HCT116 (cell line): ENCODE measurements around the gene ARMC12. TPM values are rescaled to one million over a fixed set of nuclear protein-coding genes. Genes with fewer than 3 reads are reported as not detected.

Experiments used
- ATAC-seq: fragments of 200-7000 bp; cut with Tn5 transposase; 2 replicates; pipeline ENCODE4 v1.9.1; 2020; ENCODE audit warnings: mild to moderate bottlenecking, moderate library complexity
- BruUV-seq: library from RNA; stranded (reverse); fragments of 400-500 nt; replicated peaks from 2 replicates; lab custom pipeline; 2021; lab: Mats Ljungman, UMichigan
- CTCF ChIA-PET: fragments of 300-600 bp; sonication (Branson Sonifier 250); formaldehyde crosslinking; loops from one replicate; lab custom pipeline; 2021; ENCODE audit warnings: antibody characterized with exemption; lab: Charles Lee
- POLR2A ChIA-PET: fragments of 300-600, 350-600 bp; sonication (Branson Sonifier 250); formaldehyde crosslinking; loops from one replicate; lab custom pipeline; 2021; ENCODE audit warnings: antibody characterized with exemption; lab: Charles Lee
- RAD21 ChIA-PET, 2 experiments: fragments of 300-600 bp; sonication (Branson Sonifier 250); formaldehyde crosslinking; loops; one replicate each; lab custom pipeline; 2023; ENCODE audit warnings: low total read pairs in 2 of 2; ENCODE audit not compliant: uncharacterized antibody in 2 of 2, unreplicated experiment in 2 of 2, low non-redundant PET in 1 of 2; lab: Charles Lee
- DNase-seq: peaks from one replicate; pipeline ENCODE4 v3.0.0-alpha.2; 2010; ENCODE audit warnings: low read depth, low spot score
- H2AFZ ChIP-seq: fragments of 200-600 bp; shearing (Covaris generic), sonication (generic); 2 replicates; pipeline ENCODE4 v1.6.1; 2017; ENCODE audit warnings: low read depth, mixed run types, mixed read lengths, antibody characterized with exemption, low read length; ENCODE audit not compliant: poor library complexity, severe bottlenecking
- H3K27ac ChIP-seq: 2 replicates; pipeline ENCODE4 v1.5.1; 2012; ENCODE audit warnings: low read depth, low read length
- H3K27me3 ChIP-seq: fragments of 200-600 bp; sonication (generic); 2 replicates; pipeline ENCODE4 v1.6.1; 2016; ENCODE audit warnings: mixed run types, low read length, mixed read lengths; ENCODE audit not compliant: insufficient read depth
- H3K36me3 ChIP-seq, 2 experiments: fragments of 200-500 bp in 1 of 2; fragments of 200-600 bp in 1 of 2; sonication (Bioruptor generic) in 1 of 2; sonication (generic) in 1 of 2; 2 replicates each; pipeline versions ENCODE4 v1.5.1 to v1.6.1; 2014 to 2016; ENCODE audit warnings: low read length in 2 of 2, inconsistent platforms in 1 of 2, mixed read lengths in 1 of 2, mixed run types in 1 of 2; ENCODE audit not compliant: insufficient read depth in 2 of 2, control insufficient read depth in 1 of 2
- H3K4me1 ChIP-seq, 2 experiments: fragments of 200-600 bp in 1 of 2; sonication (generic) in 1 of 2; 2 replicates each; pipeline versions ENCODE4 v1.5.1 to v1.6.1; 2012 to 2017; ENCODE audit warnings: low read length in 2 of 2, inconsistent platforms in 1 of 2, mild to moderate bottlenecking in 1 of 2, mixed read lengths in 1 of 2, mixed run types in 1 of 2, moderate library complexity in 1 of 2; ENCODE audit not compliant: insufficient read depth in 2 of 2, control insufficient read depth in 1 of 2
- H3K4me2 ChIP-seq: fragments of 200-600 bp; sonication (generic); 2 replicates; pipeline ENCODE4 v1.6.1; 2017; ENCODE audit warnings: mixed run types, low read length, mixed read lengths
- H3K4me3 ChIP-seq, 2 experiments: fragments of 200-600 bp in 1 of 2; sonication (generic) in 1 of 2; replicated peaks in 1 of 2; 2 replicates each; pipeline ENCODE4 v1.5.1; 2011 to 2016; ENCODE audit warnings: low read length in 2 of 2, control low read depth in 1 of 2, low read depth in 1 of 2, mild to moderate bottlenecking in 1 of 2, mixed read lengths in 1 of 2, mixed run types in 1 of 2
- H3K79me2 ChIP-seq: fragments of 200-600 bp; sonication (generic); 2 replicates; pipeline ENCODE4 v1.6.1; 2017; ENCODE audit warnings: mild to moderate bottlenecking, mixed run types, low read length, moderate library complexity, mixed read lengths; ENCODE audit not compliant: insufficient read depth
- H3K9ac ChIP-seq: fragments of 200-600 bp; sonication (generic); 2 replicates; pipeline ENCODE4 v1.6.1; 2016; ENCODE audit warnings: low read length, mixed read lengths
- H3K9me2 ChIP-seq: fragments of 200-600 bp; sonication (generic), shearing (Covaris generic); 2 replicates; pipeline ENCODE4 v1.6.1; 2017; ENCODE audit warnings: mixed run types, mild to moderate bottlenecking, moderate library complexity; ENCODE audit not compliant: insufficient read depth
- H3K9me3 ChIP-seq, 2 experiments: fragments of 200-500 bp in 1 of 2; fragments of 200-600 bp in 1 of 2; sonication (Bioruptor generic) in 1 of 2; sonication (generic) in 1 of 2; 2 replicates each; pipeline ENCODE4 v1.6.1; 2014 to 2017; ENCODE audit warnings: low read length in 2 of 2, mixed read lengths in 2 of 2, inconsistent platforms in 1 of 2, low read depth in 1 of 2, mild to moderate bottlenecking in 1 of 2, mixed run types in 1 of 2, moderate library complexity in 1 of 2; ENCODE audit not compliant: control insufficient read depth in 1 of 2, insufficient read depth in 1 of 2
- H4K20me1 ChIP-seq: fragments of 200-600 bp; sonication (generic), shearing (Covaris generic); 2 replicates; pipeline ENCODE4 v1.6.1; 2017; ENCODE audit warnings: mixed run types, mild to moderate bottlenecking, moderate library complexity; ENCODE audit not compliant: insufficient read depth
- CEBPB ChIP-seq: IDR thresholded peaks from 2 replicates; pipeline ENCODE4 v1.6.1; 2012; ENCODE audit warnings: low read depth
- EGR1 ChIP-seq: IDR thresholded peaks from 2 replicates; pipeline ENCODE4 v1.6.1; 2012; ENCODE audit warnings: low read depth
- ELF1 ChIP-seq: IDR thresholded peaks from 2 replicates; pipeline ENCODE4 v1.6.1; 2012; ENCODE audit warnings: low read depth, borderline replicate concordance
- EZH2 ChIP-seq: fragments of 200-600 bp; sonication (generic); IDR thresholded peaks from 2 replicates; pipeline ENCODE4 v1.6.1; 2017; ENCODE audit warnings: antibody characterized with exemption, mixed run types
- MAX ChIP-seq: IDR thresholded peaks from 2 replicates; pipeline ENCODE4 v1.6.1; 2012
- POLR2A ChIP-seq: IDR thresholded peaks from 2 replicates; pipeline ENCODE4 v1.7.0; 2011; ENCODE audit warnings: borderline replicate concordance; ENCODE audit not compliant: insufficient read depth, insufficient read length; ENCODE audit errors: extremely low read depth
- POLR2AphosphoS5 ChIP-seq: IDR thresholded peaks from 2 replicates; pipeline ENCODE4 v1.6.1; 2011; ENCODE audit warnings: mild to moderate bottlenecking, low read depth, low read length, moderate library complexity
- SP1 ChIP-seq: IDR thresholded peaks from 2 replicates; pipeline ENCODE4 v1.6.1; 2012; ENCODE audit warnings: low read depth
- SRF ChIP-seq: IDR thresholded peaks from 2 replicates; pipeline ENCODE4 v1.6.1; 2012; ENCODE audit warnings: low read depth
- TCF7L2 ChIP-seq: IDR thresholded peaks from 2 replicates; pipeline ENCODE4 v1.7.0; 2011; ENCODE audit warnings: borderline replicate concordance, inconsistent platforms; ENCODE audit not compliant: insufficient read depth, insufficient read length; ENCODE audit errors: extremely low read depth
- ZFX ChIP-seq: fragments of 450-650 bp; IDR thresholded peaks from 2 replicates; pipeline ENCODE4 v1.6.1; 2017
- ZNF274 ChIP-seq: fragments of 200-500 bp; sonication (Bioruptor generic); IDR thresholded peaks from 2 replicates; pipeline ENCODE4 v1.6.1; 2014; ENCODE audit warnings: mild to moderate bottlenecking, low read depth, low read length, inconsistent platforms
- intact Hi-C: fragments of 100-400 bp; cut with micrococcal nuclease; formaldehyde crosslinking; loops from 2 replicates; pipeline ENCODE4 v1.10.0; 2022
- total RNA-seq: library from RNA; stranded (reverse); gene quantifications from one replicate; pipeline ENCODE4 v1.2.1, GENCODE V29; 2021; ENCODE audit not compliant: unreplicated experiment
- TF ChIP-seq, protein P1 (sequence below), 3 experiments: fragments of 200-600 bp in 1 of 3; sonication (generic) in 1 of 3; IDR thresholded peaks in 2 of 3; conservative IDR thresholded peaks in 1 of 3; 2 replicates each; pipeline ENCODE4 v1.5.1; 2012 to 2017; ENCODE audit warnings: low read depth in 2 of 3, low read length in 2 of 3, antibody characterized with exemption in 1 of 3, borderline replicate concordance in 1 of 3, control low read depth in 1 of 3, mild to moderate bottlenecking in 1 of 3, mixed read lengths in 1 of 3, mixed run types in 1 of 3, moderate library complexity in 1 of 3; ENCODE audit not compliant: insufficient read depth in 1 of 3

Gene ARMC12
- total RNA-seq, 1 experiment from 2014 or later, result 0.79 TPM

DNA sequence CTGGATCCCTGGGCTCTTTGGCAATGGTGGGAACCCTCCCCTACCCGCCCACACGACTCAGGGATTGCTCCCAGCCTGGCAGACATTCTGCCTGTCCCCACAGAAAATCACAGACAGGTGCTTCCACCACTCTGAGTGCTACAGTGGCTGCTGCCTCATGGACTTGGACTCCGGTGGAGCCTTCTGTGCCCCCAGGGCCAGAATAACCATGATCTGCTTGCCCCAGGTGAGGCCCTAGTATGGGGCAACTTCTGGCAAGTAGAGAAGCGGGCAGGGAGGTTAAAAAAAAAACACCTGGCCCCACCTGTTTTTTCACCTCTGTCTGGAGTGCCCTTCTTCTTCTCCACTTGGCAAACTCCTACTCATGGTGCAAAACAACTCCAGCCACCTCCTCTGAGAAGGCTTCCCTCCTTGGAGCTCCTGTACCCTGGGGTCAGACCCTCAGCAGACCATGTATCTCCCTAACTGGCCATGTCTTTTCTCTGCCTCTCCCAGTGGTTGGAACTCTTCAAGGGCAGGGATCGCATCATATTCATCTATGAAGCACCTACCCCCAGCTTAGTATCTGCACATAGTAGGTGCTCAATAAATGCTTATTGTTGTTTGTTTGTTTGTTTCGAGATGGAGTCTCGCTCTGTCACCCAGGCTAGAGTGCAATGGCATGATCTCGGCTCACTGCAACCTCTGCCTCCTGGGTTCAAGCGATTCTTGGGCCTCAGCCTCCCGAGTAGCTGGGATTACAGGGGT is 40.7 kb downstream of the ARMC12 start:
- TF ChIP-seq SRF (no peak), ELF1 (no peak), EZH2 (no peak), POLR2AphosphoS5 (no peak), EGR1 (no peak), SP1 (no peak), POLR2A (no peak)
- TF ChIP-seq, protein P1, sequence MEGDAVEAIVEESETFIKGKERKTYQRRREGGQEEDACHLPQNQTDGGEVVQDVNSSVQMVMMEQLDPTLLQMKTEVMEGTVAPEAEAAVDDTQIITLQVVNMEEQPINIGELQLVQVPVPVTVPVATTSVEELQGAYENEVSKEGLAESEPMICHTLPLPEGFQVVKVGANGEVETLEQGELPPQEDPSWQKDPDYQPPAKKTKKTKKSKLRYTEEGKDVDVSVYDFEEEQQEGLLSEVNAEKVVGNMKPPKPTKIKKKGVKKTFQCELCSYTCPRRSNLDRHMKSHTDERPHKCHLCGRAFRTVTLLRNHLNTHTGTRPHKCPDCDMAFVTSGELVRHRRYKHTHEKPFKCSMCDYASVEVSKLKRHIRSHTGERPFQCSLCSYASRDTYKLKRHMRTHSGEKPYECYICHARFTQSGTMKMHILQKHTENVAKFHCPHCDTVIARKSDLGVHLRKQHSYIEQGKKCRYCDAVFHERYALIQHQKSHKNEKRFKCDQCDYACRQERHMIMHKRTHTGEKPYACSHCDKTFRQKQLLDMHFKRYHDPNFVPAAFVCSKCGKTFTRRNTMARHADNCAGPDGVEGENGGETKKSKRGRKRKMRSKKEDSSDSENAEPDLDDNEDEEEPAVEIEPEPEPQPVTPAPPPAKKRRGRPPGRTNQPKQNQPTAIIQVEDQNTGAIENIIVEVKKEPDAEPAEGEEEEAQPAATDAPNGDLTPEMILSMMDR (IDR thresholded peaks at IDR 0.05 in 2 of 3, conservative IDR thresholded peaks at IDR 0.05 in 1 of 3; ENCODE audit: borderline replicate concordance in 1 of 3, insufficient read depth in 1 of 3, low read depth in 2 of 3, low read length in 2 of 3), result no peak
- no TSS peak for BruUV-seq
- no peaks in the 10 kb centered on the region for H3K79me2 ChIP-seq
- intact Hi-C loops, result no loop called here
- H3K9ac ChIP-seq, result no peak overlapping the region
- DNase-seq (no peak), ATAC-seq (no peak)
- H3K4me1 ChIP-seq, result peaks cover 18 to 29% of the 10 kb centered on the region in 2 experiments; a peak in 3 of 4 replicates
- H3K4me2 ChIP-seq, result peak overlapping the region; percentile 91
- no peaks in the 10 kb centered on the region for H3K9me2 ChIP-seq
- H4K20me1 ChIP-seq, result no peaks in the 10 kb centered on the region
- ChIA-PET RAD21 (no interaction called here), POLR2A (no interaction called here), CTCF (no interaction called here)
- H3K36me3 ChIP-seq, result no peaks in the 10 kb centered on the region
- no peak overlapping the region for H2AFZ ChIP-seq
- H3K4me3 ChIP-seq, result no peak overlapping the region
- H3K27me3 ChIP-seq, result no peaks in the 10 kb centered on the region
- H3K27ac ChIP-seq, result no peak overlapping the region
- H3K9me3 ChIP-seq, result no peaks in the 10 kb centered on the region

DNA sequence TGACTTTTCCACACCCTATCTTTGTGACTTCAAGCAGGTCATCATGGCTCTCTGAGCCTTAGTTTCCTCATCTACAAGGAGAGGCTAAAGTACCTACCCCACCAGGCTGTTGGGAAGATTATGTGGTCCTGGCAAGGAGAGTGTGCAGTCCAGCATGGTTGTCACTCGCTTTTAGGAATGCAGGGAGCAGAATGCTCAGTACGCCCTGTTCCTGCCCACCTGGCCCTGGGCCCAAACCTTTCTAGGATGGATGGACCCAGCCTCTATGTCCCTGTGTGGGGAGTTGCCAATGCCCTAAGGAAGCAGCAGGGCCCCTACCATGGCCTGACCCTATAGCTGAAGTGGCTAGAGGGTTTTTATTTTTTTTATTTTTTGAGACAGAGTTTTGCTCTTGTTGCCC is 41.6 kb downstream of the ARMC12 start:
- POLR2A ChIA-PET, result no interaction called here
- Histone ChIP-seq H3K4me1 (peaks cover 18 to 31% of the 10 kb centered on the region in 2 experiments; a peak in 3 of 4 replicates), H3K4me2 (no peak overlapping the region), H3K9me2 (no peaks in the 10 kb centered on the region), H2AFZ (no peak overlapping the region), H3K4me3 (no peak overlapping the region), H3K27me3 (no peaks in the 10 kb centered on the region), H3K79me2 (no peaks in the 10 kb centered on the region), H3K9ac (no peak overlapping the region), H3K27ac (no peak overlapping the region), H3K9me3 (no peaks in the 10 kb centered on the region), H4K20me1 (no peaks in the 10 kb centered on the region), H3K36me3 (no peaks in the 10 kb centered on the region)
- ATAC-seq (no peak), DNase-seq (no peak)
- CTCF ChIA-PET, result no interaction called here
- intact Hi-C loops, result no loop called here
- BruUV-seq, result no TSS peak
- RAD21 ChIA-PET, result no interaction called here
- TF ChIP-seq TCF7L2, result no peak
- no peak for TF ChIP-seq ELF1
- TF ChIP-seq CEBPB, result no peak
- no peak for TF ChIP-seq POLR2AphosphoS5
- TF ChIP-seq, protein P1 (IDR thresholded peaks at IDR 0.05 in 2 of 3, conservative IDR thresholded peaks at IDR 0.05 in 1 of 3; ENCODE audit: borderline replicate concordance in 1 of 3, insufficient read depth in 1 of 3, low read depth in 2 of 3, low read length in 2 of 3), result no peak
- TF ChIP-seq MAX, result no peak
- TF ChIP-seq ZNF274, result no peak
- TF ChIP-seq ZFX, result no peak
